Loucy (cell line): ENCODE results near the gene ISG20L2.

ENCODE experiments used
- H2AFZ ChIP-seq: fragments of 200-600 bp; sonication (generic); 2 replicates; pipeline ENCODE4 v1.6.0; 2016; ENCODE audit warnings: antibody characterized with exemption, mild to moderate bottlenecking, low read length, moderate library complexity
- H3F3A ChIP-seq: fragments of 200-600 bp; 2 replicates; pipeline ENCODE4 v1.6.0; 2016; ENCODE audit warnings: antibody characterized with exemption, low read depth, mild to moderate bottlenecking
- H3K27me3 ChIP-seq: fragments of 200-600 bp; sonication (generic); 2 replicates; pipeline ENCODE4 v1.6.1; 2014; ENCODE audit warnings: low read length, mild to moderate bottlenecking; ENCODE audit not compliant: insufficient read depth, poor library complexity, severe bottlenecking
- H3K36me3 ChIP-seq: fragments of 200-600 bp; sonication (generic); 2 replicates; pipeline ENCODE4 v1.6.1; 2016; ENCODE audit warnings: low read length; ENCODE audit not compliant: insufficient read depth
- H3K4me1 ChIP-seq: fragments of 200-600 bp; sonication (generic); 2 replicates; pipeline ENCODE4 v1.5.1; 2014; ENCODE audit warnings: low read length, mild to moderate bottlenecking; ENCODE audit not compliant: insufficient read depth, poor library complexity, severe bottlenecking
- H3K4me2 ChIP-seq: fragments of 200-600 bp; sonication (generic); 2 replicates; pipeline ENCODE4 v1.6.0; 2014; ENCODE audit warnings: antibody characterized with exemption, low read length, low read depth, mild to moderate bottlenecking; ENCODE audit not compliant: poor library complexity, severe bottlenecking
- H3K4me3 ChIP-seq: fragments of 200-600 bp; sonication (generic); 2 replicates; pipeline ENCODE4 v1.5.1; 2014; ENCODE audit warnings: low read length, mild to moderate bottlenecking, mixed read lengths; ENCODE audit not compliant: poor library complexity, severe bottlenecking
- H3K79me2 ChIP-seq: fragments of 200-600 bp; sonication (generic); 2 replicates; pipeline ENCODE4 v1.6.1; 2014; ENCODE audit warnings: low read length; ENCODE audit not compliant: insufficient read depth
- H3K9ac ChIP-seq: fragments of 200-600 bp; sonication (generic); 2 replicates; pipeline ENCODE4 v1.6.0; 2014; ENCODE audit warnings: mild to moderate bottlenecking, low read depth, low read length, moderate library complexity; ENCODE audit not compliant: poor library complexity, severe bottlenecking
- H3K9me2 ChIP-seq: fragments of 200-600 bp; sonication (generic); replicated peaks from 2 replicates; pipeline ENCODE4 v1.6.1; 2016; ENCODE audit warnings: low read depth, low read length, mixed read lengths
- H3K9me3 ChIP-seq: fragments of 200-600 bp; sonication (generic); 2 replicates; pipeline ENCODE4 v1.6.1; 2014; ENCODE audit warnings: mild to moderate bottlenecking, antibody characterized with exemption, low read length, low read depth; ENCODE audit not compliant: insufficient read depth
- H4K20me1 ChIP-seq: fragments of 200-600 bp; sonication (generic); 2 replicates; pipeline ENCODE4 v1.6.0; 2014; ENCODE audit warnings: antibody characterized with exemption, low read length, mild to moderate bottlenecking; ENCODE audit not compliant: insufficient read depth, poor library complexity, severe bottlenecking
- CTCF ChIP-seq: fragments of 200-600 bp; sonication (generic); conservative IDR thresholded peaks from 2 replicates; pipeline ENCODE4 v1.5.1; 2014; ENCODE audit warnings: mild to moderate bottlenecking, antibody characterized with exemption, low read length
- EZH2phosphoT487 ChIP-seq: fragments of 200-600 bp; IDR thresholded peaks from 2 replicates; pipeline ENCODE4 v1.6.1; 2018; ENCODE audit warnings: antibody characterized with exemption, mild to moderate bottlenecking, moderate library complexity, borderline replicate concordance

ISG20L2 gene

GRCh38 chr1:156705918-156706656, 22.5 kb downstream of the ISG20L2 start:
- Histone ChIP-seq H3K9ac (peak overlapping the region; percentile 64), H3K27me3 (no peaks in the 10 kb centered on the region), H3K4me1 (peaks cover 17% of the 10 kb centered on the region), H4K20me1 (no peaks in the 10 kb centered on the region), H3K9me2 (no peaks in the 10 kb centered on the region), H3K4me3 (peak overlapping the region; percentile 82), H3K79me2 (no peaks in the 10 kb centered on the region), H3K9me3 (no peaks in the 10 kb centered on the region), H2AFZ (peak overlapping the region; percentile 89), H3F3A (no peaks in the 10 kb centered on the region), H3K36me3 (no peaks in the 10 kb centered on the region), H3K4me2 (peak overlapping the region; percentile 100)
- TF ChIP-seq EZH2phosphoT487 (no peak), CTCF (peak; percentile 95)

- H3K9me2 ChIP-seq = no peaks in the 10 kb centered on the region
- H4K20me1 ChIP-seq = no peaks in the 10 kb centered on the region
- H3K79me2 ChIP-seq = no peaks in the 10 kb centered on the region
- no peaks in the 10 kb centered on the region for H3F3A ChIP-seq
- peak within 1 kb of the TSS; percentile 82 for H3K4me3 ChIP-seq
- peak within 1 kb of the TSS; percentile 100 for H3K4me2 ChIP-seq
- no peaks in the 10 kb centered on the region for H3K27me3 ChIP-seq
- peak within 1 kb of the TSS; percentile 64 for H3K9ac ChIP-seq
- H3K36me3 ChIP-seq = no peaks in the 10 kb centered on the region
- no peak for TF ChIP-seq EZH2phosphoT487
- no peak for TF ChIP-seq CTCF
- H2AFZ ChIP-seq = peak within 1 kb of the TSS; percentile 89
- H3K4me1 ChIP-seq = peaks cover 17% of the 10 kb centered on the region
- no peaks in the 10 kb centered on the region for H3K9me3 ChIP-seq
Measured at GRCh38 chr1:156705321-156705917, 23.1 kb downstream of the ISG20L2 start, which contains the start of gene CRABP2. Gene CRABP2, minus strand, starts transcription at chr1:156705583. Its CDS starts 137 bp downstream, at chr1:156705446.

- H3K4me2 ChIP-seq = peak overlapping the region; percentile 100
- no peaks in the 10 kb centered on the region for H3K27me3 ChIP-seq
- no peak overlapping the region for H2AFZ ChIP-seq
Measured at GRCh38 chr1:156704930-156705320, 23.6 kb downstream of the ISG20L2 start.

More at GRCh38 chr1:156704930-156705320, 23.6 kb downstream of the ISG20L2 start:
- Histone ChIP-seq H4K20me1 (no peaks in the 10 kb centered on the region), H3K79me2 (no peaks in the 10 kb centered on the region), H3K4me3 (peak overlapping the region; percentile 82), H3K9ac (no peak overlapping the region), H3F3A (no peaks in the 10 kb centered on the region), H3K4me1 (peaks cover 17% of the 10 kb centered on the region), H3K9me3 (no peaks in the 10 kb centered on the region), H3K9me2 (no peaks in the 10 kb centered on the region), H3K36me3 (no peaks in the 10 kb centered on the region)
- no peak for TF ChIP-seq CTCF
- TF ChIP-seq EZH2phosphoT487 = no peak
